Mesenteric fat pad (tissue), 1 donor: ENCODE data around the gene TACR2. TPM values are rescaled to one million over a fixed set of nuclear protein-coding genes. Genes with fewer than 3 reads are reported as not detected.

Source experiments
- DNase-seq: peaks from one replicate; pipeline ENCODE4 v3.0.0-alpha.2; 2020; ENCODE audit warnings: low spot score
- total RNA-seq: library from RNA; stranded (reverse); fragmentation: NEBNext Ultra II Directional; extraction: Animal tissue kit (Norgen Biotek cat#: 25700); gene quantifications from one replicate; pipeline ENCODE4 v1.2.1, GENCODE V29; 2021
- donor health status: DM: yes; HTN: yes; CAD: no.

The TACR2 gene
- total RNA-seq, 1 donor from 2014 or later = 0.61 TPM

DNA sequence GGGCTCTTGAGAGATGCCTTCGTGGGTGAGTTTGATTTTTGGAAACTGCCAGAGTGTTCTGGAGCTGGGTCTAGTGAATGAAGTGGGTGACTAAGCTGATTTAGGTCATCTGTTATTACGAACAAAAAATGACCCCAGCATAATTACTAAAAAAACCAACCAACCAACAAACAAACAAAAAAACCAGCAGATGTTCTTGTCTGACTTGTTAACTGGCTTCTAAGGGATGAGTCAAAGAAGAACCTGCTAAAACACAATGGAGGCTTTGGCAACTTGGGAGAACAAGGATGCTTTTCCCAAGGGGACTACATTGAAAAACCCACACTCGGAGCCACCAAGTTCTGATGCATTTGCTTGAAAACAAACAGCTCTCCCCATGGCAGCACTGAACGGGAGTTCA is 11.5 kb downstream of the TACR2 start:
- no peak for DNase-seq

GRCh38 chr10:69404786-69405185 is 11.9 kb downstream of the TACR2 start:
- no peak for DNase-seq

- no peak for DNase-seq
Observed at GRCh38 chr10:69403519-69403918, 13.2 kb downstream of the TACR2 start.

GRCh38 chr10:69403066-69403465 is 13.7 kb downstream of the TACR2 start:
- DNase-seq = no peak

- no peak for DNase-seq
Observed at GRCh38 chr10:69402386-69402785, 14.3 kb downstream of the TACR2 start.

- DNase-seq = no peak
Observed at GRCh38 chr10:69401416-69401815, 15.3 kb downstream of the TACR2 start.

DNA sequence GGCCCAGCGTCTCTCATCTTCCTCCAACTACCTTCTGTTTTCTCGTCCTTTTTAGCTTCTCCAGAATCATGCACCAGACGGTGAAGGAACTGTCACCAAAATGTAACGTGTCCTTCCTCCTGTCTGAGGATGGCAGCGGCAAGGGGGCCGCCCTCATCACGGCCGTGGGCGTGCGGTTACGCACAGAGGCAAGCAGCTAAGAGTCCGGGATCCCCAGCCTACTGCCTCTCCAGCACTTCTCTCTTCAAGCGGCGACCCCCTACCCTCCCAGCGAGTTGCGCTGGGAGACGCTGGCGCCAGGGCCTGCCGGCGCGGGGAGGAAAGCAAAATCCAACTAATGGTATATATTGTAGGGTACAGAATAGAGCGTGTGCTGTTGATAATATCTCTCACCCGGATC is 15.8 kb downstream of the TACR2 start:
- DNase-seq = no peak

- no peak for DNase-seq
Observed at GRCh38 chr10:69398466-69398865, 18.3 kb downstream of the TACR2 start.

DNA sequence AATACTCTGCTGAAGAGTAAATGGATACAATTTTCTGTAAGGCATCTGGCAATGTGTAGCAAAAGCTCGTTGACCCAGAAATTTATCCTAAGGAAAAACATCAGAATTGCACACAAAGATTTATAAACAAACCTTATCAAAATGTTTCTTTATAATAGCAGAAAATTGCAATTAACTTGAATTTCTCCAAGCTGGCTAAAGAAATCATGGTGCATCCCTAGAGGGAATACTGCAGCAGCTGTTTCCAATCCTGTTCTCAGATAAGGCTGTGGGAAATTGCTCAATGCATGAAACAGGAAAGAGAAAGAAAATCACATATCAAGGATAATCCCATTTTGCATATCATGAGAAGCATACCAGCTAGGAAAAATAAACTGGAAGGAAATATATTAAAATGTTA is 18.7 kb downstream of the TACR2 start:
- no peak for DNase-seq

DNA sequence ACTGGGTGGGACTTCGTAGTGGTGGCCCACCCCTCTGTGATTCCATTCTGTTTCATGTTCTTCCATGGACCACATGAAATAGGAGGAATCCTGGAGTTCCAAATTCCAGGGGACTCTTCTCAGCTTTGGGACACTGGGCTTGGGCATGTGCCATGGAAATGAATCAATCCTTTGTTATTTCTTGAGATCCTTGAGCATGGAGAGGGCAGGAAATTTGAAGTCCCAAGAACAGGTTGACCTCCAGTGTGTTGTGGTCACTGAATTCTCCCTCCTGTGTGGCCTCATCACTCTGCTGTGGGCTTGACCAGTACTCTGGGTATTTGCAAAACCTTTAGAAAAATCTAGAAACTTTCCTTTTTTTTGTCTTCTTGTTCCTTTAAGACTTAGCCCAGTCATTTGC is 22.7 kb downstream of the TACR2 start:
- no peak for DNase-seq

DNA sequence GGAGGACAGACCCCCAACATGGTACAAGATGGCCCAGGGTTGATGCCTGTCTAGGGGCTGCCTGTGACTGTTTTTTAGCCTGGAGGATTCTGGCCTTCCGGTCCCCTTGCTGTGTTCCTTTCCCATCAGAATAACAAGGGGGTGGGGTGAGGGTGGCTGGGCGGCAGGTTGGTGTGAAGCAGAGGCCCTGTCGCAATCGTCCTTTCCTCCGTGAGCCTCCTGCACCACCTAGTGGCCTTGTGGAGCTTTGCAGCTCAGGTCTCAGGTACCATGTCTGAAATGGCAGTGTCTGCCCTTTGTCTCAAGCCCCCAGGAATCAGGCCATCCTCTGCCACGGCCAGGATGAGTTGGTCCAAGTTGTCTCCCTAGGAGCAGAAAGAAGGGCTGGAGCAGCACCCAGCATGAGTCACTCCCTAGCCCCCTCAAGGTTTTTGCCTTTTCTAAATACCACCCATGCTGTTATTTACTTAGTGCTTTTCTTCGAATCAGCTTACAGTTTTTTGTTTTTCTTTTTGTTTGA is 24.2 kb downstream of the TACR2 start:
- peak; percentile 94 for DNase-seq

- DNase-seq = no peak
Observed at GRCh38 chr10:69391158-69391557, 25.6 kb downstream of the TACR2 start.

DNA sequence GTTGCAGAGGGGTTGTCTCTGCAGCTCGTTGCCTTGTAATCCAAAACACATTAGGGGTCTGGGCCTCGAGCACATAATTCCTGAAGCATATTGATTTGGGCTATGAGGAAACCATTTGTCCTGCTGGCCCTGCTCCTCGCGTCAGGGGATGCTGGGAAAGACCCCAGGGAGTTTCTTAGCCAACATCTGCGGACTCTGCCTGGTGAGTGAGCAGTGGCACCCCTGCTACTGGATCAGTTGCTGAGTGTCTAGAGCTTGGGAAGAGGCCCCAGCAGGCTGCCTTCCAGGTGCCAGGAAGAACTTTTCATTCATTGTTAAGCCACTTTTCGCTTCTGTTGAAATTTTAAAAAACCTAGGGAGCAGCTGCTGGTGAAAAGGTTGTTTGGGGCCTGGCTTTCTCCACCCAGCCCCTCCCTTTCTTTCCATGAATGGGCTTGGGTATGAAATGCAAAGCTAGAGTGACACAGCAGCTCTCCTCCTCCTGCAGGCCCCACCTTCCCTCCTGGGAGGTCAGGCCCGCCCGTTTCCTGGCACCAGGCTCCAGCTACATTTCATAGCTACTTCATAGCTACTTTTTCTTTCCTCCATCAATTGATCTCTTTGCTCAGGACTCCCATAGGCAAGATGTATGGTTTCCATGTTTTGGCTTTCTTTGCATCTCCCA is 26.8 kb downstream of the TACR2 start:
- DNase-seq = no peak

GRCh38 chr10:69388488-69388887 is 28.2 kb downstream of the TACR2 start:
- no peak for DNase-seq

DNA sequence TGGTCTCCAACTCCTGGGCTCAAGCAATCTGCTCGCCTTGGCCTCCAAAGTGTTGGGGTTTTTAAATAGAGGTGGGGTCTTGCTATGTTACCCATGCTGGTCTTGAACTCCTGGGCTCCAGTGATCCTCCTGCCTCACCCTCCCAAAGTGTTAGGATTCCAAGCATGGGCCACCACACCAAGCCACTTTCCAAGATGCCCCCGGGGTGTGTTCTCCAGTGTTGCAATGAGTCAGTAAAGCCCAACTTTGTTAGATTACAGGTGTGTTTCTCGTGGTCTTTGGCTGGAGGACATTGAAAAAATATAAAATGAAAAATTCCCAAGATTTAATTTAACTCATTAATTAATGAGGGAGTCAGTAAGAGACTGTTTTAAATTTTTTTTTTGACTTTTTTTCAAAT is 29.2 kb downstream of the TACR2 start:
- DNase-seq = no peak

GRCh38 chr10:69385454-69386350 is 31.0 kb downstream of the TACR2 start:
- no peak for DNase-seq

DNA sequence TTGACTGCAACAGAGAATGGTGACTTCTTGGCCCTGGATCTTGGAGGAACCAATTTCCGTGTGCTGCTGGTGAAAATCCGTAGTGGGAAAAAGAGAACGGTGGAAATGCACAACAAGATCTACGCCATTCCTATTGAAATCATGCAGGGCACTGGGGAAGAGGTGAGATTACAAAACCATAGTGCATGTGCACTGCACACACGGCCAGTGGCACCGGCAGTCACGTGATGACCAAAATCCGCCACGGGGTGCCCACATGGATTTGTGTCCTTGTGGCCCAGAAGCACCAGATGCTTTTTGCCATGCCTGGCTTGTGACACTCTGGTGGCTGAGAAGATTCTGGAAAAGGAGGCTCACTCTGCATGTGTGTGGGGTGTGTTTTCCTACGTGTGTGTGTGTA is 32.4 kb downstream of the TACR2 start:
- no peak for DNase-seq

DNA sequence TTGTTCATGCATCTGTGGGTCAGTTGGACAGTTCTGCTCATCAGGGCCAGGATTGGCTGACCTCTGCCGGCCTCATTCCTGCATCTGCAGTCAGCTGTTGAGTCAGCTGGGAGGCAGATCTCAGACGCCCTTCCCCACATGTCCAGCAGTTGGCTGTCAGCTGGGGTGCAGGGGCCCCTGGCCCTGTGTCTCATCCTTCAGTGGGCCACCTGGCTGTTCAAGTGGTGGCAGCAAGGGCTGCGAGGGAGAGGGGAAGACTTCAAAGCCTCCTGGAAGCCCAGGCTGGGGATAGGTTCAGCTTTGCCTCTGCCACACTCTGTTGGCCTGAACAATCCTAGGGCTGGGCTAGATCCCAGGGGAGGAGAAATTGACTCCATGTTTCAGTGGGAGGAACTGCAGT is 33.2 kb downstream of the TACR2 start:
- no peak for DNase-seq

- no peak for DNase-seq
Observed at GRCh38 chr10:69382382-69383117, 34.2 kb downstream of the TACR2 start.

GRCh38 chr10:69379800-69380199 is 36.9 kb downstream of the TACR2 start:
- DNase-seq = no peak

GRCh38 chr10:69377933-69378332 is 38.8 kb downstream of the TACR2 start:
- DNase-seq = no peak

- peak; percentile 72 for DNase-seq
Observed at GRCh38 chr10:69377191-69377590, 39.5 kb downstream of the TACR2 start.
